Endodermal cell (in vitro differentiated cells): ENCODE measurements around the gene UBAP2. TPM values are rescaled to one million over a fixed set of nuclear protein-coding genes. Genes with fewer than 3 reads are reported as not detected.

ENCODE experiments used
- DNase-seq: peaks from one replicate; pipeline ENCODE4 v3.0.0-alpha.2; 2017
- H3K27ac ChIP-seq: 2 replicates; pipeline ENCODE4 v1.5.1; 2013; ENCODE audit warnings: mild to moderate bottlenecking, low read depth, low read length, moderate library complexity
- H3K27me3 ChIP-seq: 2 replicates; pipeline ENCODE4 v1.6.1; 2013; ENCODE audit warnings: mild to moderate bottlenecking, low read length, moderate library complexity; ENCODE audit not compliant: insufficient read depth, control insufficient read depth, poor library complexity, severe bottlenecking
- H3K36me3 ChIP-seq: 2 replicates; pipeline ENCODE4 v1.7.0; 2013; ENCODE audit warnings: mild to moderate bottlenecking, low read length, moderate library complexity; ENCODE audit not compliant: control insufficient read depth, insufficient read depth
- H3K4me1 ChIP-seq: one replicate; pipeline ENCODE4 v1.7.0; 2013; ENCODE audit warnings: low read length; ENCODE audit not compliant: control insufficient read depth, insufficient read depth
- H3K4me3 ChIP-seq: 2 replicates; pipeline ENCODE4 v1.5.1; 2013; ENCODE audit warnings: mild to moderate bottlenecking, low read length, moderate library complexity
- H3K9ac ChIP-seq: 2 replicates; pipeline ENCODE4 v1.6.1; 2013; ENCODE audit warnings: mild to moderate bottlenecking, low read length, moderate library complexity; ENCODE audit not compliant: poor library complexity, severe bottlenecking; ENCODE audit errors: extremely low read depth
- H3K9me3 ChIP-seq: 2 replicates; pipeline ENCODE4 v1.6.1; 2013; ENCODE audit warnings: mild to moderate bottlenecking, low read length, moderate library complexity; ENCODE audit not compliant: control insufficient read depth
- H3K27ac Mint-ChIP-seq: 2 replicates; pipeline ENCODE4 v1.8.0; 2020; ENCODE audit warnings: mixed read lengths
- H3K27me3 Mint-ChIP-seq: 2 replicates; pipeline ENCODE4 v1.8.0; 2021; ENCODE audit warnings: mild to moderate bottlenecking, mixed read lengths; ENCODE audit not compliant: insufficient read depth
- H3K36me3 Mint-ChIP-seq: 2 replicates; pipeline ENCODE4 v1.8.0; 2020; ENCODE audit warnings: low read depth, mixed read lengths
- H3K4me1 Mint-ChIP-seq: 2 replicates; pipeline ENCODE4 v1.8.0; 2020; ENCODE audit warnings: mixed read lengths
- H3K4me3 Mint-ChIP-seq: 2 replicates; pipeline ENCODE4 v1.8.0; 2020; ENCODE audit warnings: mild to moderate bottlenecking, moderate library complexity, mixed read lengths
- H3K9me3 Mint-ChIP-seq: 2 replicates; pipeline ENCODE4 v1.8.0; 2020; ENCODE audit warnings: mild to moderate bottlenecking, mixed read lengths
- CTCF ChIP-seq: fragments of 200-600 bp; sonication (generic); conservative IDR thresholded peaks from 2 replicates; pipeline ENCODE4 v1.5.0; 2021; ENCODE audit warnings: antibody characterized with exemption, mild to moderate bottlenecking
- WGBS, 2 experiments: methylation state at CpG; one replicate each; pipeline versions ENCODE4 v1.1.5 to v1.1.7; 2013; ENCODE audit warnings: missing lambda C conversion rate in 2 of 2, mixed read lengths in 1 of 2; ENCODE audit not compliant: insufficient coverage in 1 of 2, insufficient read length in 1 of 2; 5-methylcytosine and 5-hydroxymethylcytosine counted together
- total RNA-seq, 2 donors: library from RNA; stranded (reverse); fragmentation: NEBNext Ultra II Directional in 1 of 2; extraction: Animal tissue kit (Norgen Biotek cat#: 25700) in 1 of 2; gene quantifications; 2 replicates in 1 of 2; 3 replicates in 1 of 2; pipeline ENCODE4 v1.2.1, GENCODE V29; 2021

UBAP2 gene
- total RNA-seq, 2 donors from 2014 or later = 60.9 to 82.1 TPM

GRCh38 chr9:34001951-34002350, 46.7 kb downstream of the UBAP2 start:
- WGBS, 2 experiments = 88 to 94% methylated on average over 2 of the region's 2 CpGs
- no peak for DNase-seq
- H3K36me3 ChIP-seq = peaks cover 89% of the 10 kb centered on the region

GRCh38 chr9:34001298-34001697, 47.4 kb downstream of the UBAP2 start:
- Mint-ChIP-seq H3K36me3 (peaks cover 69% of the 10 kb centered on the region), H3K27ac (no peak overlapping the region), H3K27me3 (no peaks in the 10 kb centered on the region), H3K9me3 (no peaks in the 10 kb centered on the region), H3K4me1 (no peaks in the 10 kb centered on the region), H3K4me3 (no peak overlapping the region)
- H3K9me3 ChIP-seq = no peaks in the 10 kb centered on the region
- no peak overlapping the region for H3K4me3 ChIP-seq
- H3K9ac ChIP-seq = no peak overlapping the region
- H3K4me1 ChIP-seq = no peaks in the 10 kb centered on the region
- 99 to 100% methylated on average over 1 to 3 of the region's 3 CpGs for WGBS, 2 experiments
- peaks cover 89% of the 10 kb centered on the region for H3K36me3 ChIP-seq
- TF ChIP-seq CTCF = no peak
- H3K27me3 ChIP-seq = no peaks in the 10 kb centered on the region
- no peak overlapping the region for H3K27ac ChIP-seq
- no peak for DNase-seq

More at GRCh38 chr9:34001951-34002350, 46.7 kb downstream of the UBAP2 start:
- no peaks in the 10 kb centered on the region for H3K27me3 ChIP-seq
- no peak overlapping the region for H3K4me3 ChIP-seq
- H3K36me3 Mint-ChIP-seq = peaks cover 69% of the 10 kb centered on the region
- H3K27ac Mint-ChIP-seq = no peak overlapping the region
- no peak for TF ChIP-seq CTCF
- no peaks in the 10 kb centered on the region for H3K4me1 ChIP-seq
- H3K9ac ChIP-seq = no peak overlapping the region
- no peaks in the 10 kb centered on the region for H3K9me3 Mint-ChIP-seq
- H3K9me3 ChIP-seq = no peaks in the 10 kb centered on the region
- H3K4me3 Mint-ChIP-seq = no peak overlapping the region
- no peaks in the 10 kb centered on the region for H3K27me3 Mint-ChIP-seq
- no peak overlapping the region for H3K27ac ChIP-seq
- no peaks in the 10 kb centered on the region for H3K4me1 Mint-ChIP-seq

- Mint-ChIP-seq H3K27ac (no peak overlapping the region), H3K9me3 (no peaks in the 10 kb centered on the region), H3K36me3 (peaks cover 61% of the 10 kb centered on the region), H3K27me3 (no peaks in the 10 kb centered on the region), H3K4me1 (peaks cover 2% of the 10 kb centered on the region), H3K4me3 (no peak overlapping the region)
- Histone ChIP-seq H3K9ac (no peak overlapping the region), H3K36me3 (peaks cover 81% of the 10 kb centered on the region), H3K27me3 (no peaks in the 10 kb centered on the region), H3K4me1 (no peaks in the 10 kb centered on the region), H3K27ac (no peak overlapping the region), H3K9me3 (no peaks in the 10 kb centered on the region), H3K4me3 (no peak overlapping the region)
- DNase-seq = no peak
- TF ChIP-seq CTCF = no peak
These were observed 53.2 kb downstream of the UBAP2 start for GRCh38 chr9:33995449-33995848.
